COR-L47 (cell line): ENCODE data around the gene DTNB.

Experiments used
- DNase-seq: peaks from one replicate; lab custom pipeline; 2025; lab: John Stamatoyannopoulos, UW

The DTNB gene

DNA sequence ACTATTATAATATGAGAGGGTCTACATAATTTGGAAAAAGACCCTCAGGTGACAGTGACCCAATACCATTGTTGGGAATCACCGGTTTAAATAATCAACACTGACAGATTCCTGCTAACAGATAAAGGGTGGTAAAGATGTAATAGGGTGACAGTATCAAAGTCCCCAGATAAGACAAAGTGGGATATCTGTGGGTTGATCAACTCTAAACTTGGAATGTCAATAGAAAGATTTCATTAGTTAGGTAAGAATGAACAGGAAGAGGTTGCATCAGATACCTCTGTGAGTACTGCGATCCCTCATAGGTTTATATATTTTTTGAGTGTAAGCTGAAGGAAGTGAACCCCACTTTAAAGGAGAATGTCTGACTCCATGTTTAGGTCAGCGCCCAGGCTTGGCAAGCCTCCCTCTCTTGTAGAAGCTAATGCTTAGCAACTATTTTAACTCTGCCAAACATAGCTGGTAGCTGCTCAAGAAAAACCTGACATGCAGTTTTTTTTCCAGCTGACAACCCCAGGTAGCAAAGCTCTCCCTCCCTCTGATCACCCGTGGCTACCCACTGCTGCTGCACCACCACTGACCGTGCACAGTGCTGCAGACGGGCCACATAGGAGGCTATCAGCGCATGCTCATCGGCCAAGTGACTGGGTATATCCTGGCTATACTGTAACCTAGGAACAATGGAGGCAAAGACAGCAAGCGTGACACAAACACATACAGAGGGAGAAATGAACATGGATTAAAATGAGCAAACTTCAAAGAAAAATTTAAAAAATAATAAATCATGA is 218.4 kb downstream of the DTNB start:
- DNase-seq = no peak

DNA sequence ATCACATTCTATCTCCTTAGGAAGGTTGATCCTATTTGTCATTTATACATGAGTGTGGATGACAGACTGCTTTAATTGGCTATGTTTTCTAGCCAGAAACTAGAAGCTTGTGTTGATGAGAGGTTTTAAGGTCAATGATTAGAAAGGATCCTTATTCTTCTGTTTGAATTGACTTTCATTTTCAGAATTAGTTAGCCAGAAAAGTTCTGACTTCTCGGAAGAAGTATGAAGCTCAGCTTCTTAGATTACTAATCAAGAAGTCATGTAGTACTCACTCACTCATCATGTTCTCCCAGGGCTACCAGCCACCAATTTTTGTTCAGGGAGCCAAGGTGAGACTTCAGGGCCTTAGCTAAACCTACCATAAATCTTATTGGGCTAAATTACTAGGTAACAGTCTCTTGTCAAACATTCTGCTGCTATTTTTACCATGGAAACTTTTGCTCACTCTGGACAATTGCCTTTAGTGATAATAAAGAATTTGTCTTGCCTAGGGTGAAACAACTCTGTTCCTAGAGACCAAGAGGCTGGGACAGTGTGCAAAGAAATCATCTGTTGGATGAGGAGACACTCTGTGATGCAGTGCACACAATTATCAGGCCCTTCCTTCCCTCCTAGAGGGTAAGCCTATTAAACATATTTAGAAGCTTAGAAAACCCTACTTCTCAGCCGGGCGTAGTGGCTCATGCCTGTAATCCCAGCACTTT is 220.0 kb downstream of the DTNB start:
- DNase-seq = no peak

DNA sequence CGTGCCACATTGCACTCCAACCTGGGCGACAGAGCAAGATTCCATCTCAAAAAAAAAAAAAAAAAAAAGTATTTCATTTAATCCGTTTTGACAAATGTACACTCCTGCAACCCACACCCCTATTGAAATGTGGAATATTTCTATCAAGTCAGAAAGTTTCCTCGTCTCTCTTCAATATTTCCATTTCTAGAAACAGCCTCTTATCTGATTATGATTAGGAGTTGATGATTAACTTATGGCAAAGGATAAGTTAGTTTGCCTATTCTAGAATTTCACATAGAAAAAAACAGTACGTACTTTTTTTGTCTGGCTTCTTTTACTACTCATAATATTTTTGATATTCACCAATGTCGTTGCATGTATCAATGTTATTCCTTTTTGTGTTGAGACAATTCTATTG is 224.6 kb downstream of the DTNB start:
- DNase-seq = no peak

DNA sequence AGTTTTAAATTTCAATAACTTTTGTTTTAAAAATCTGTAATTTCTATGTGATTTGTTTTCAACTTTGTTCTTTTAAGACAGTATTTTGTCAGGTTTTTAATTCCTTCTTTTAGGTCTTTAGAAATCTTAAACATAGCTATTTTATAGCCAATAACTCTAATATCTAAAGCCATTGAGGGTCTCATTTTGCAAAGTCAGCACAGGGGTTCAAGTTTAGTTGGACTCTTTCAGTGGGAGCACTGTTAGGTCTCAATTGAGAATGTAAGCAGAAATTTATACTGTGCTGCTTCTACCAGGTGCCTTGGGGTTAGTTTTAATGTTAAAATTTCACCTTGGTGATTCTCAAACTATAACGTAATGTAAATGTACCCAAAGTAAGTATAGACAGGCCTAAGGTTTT is 226.4 kb downstream of the DTNB start:
- no peak for DNase-seq

DNA sequence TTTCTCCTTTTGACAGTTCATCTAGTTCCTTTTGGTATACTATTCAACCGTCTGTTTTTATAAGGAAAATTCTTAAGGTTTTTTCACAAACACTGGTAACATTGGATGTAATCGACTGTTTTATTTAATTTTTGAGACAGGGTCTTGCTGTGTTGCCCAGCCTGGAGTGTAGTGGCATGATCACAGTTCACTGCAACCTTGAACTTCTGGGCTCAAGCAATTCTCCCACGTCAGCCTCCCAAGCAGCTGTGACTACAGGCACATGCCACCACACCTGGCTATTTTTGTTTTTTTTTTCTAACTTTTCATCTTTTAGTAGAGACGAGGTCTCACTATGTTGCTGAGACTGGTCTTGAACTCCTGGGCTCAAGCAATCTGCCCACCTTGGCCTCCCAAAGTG is 227.3 kb downstream of the DTNB start:
- no peak for DNase-seq

DNA sequence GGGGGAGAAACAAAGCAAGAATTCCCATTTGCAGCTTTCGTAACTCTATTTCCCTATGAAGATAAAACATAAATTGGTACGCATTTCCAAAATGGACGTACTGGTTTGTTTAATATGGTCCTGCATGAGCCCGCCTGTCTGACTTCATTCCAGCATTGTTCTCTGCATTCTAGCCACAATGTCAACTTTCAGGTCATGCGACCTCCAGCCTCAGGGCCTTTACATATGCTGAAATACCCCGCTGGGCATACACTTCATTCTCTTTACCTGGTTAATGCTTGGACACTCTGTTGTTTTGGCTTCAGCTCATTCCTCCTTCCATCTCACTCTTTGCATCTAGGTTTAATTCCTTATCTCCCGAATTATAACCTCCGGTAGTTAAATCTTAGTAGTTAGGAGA is 227.9 kb downstream of the DTNB start:
- no peak for DNase-seq

DNA sequence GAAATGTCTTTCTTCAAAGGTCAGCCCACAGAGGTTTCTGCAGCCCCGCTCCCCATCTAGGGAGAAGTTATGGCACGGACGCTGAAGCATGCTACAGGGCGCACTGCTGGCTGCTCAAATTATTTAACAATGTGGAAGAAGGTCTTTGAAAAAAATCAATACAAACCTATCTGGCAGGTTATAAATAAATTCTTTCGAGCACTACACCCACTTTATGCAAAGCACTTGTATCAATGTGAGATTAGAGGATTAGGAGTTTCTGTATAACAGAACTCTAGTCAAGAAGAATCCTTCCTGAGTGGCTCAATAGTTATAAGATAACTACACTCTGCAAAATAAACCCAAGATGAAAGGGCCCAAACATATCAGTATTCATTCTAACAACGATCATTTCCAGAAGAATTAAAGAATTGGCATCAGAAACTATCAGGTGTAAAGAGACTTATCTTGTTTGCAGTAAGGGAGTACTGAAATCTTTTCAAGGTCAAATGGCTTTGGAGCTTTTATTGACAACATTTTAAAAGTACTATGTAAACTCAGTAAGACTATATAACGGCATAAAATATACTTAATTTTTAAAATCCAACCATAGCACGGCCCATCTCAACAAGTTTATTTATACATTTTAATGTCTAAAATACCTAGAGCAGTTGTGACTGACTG is 228.6 kb downstream of the DTNB start:
- DNase-seq = no peak

DNA sequence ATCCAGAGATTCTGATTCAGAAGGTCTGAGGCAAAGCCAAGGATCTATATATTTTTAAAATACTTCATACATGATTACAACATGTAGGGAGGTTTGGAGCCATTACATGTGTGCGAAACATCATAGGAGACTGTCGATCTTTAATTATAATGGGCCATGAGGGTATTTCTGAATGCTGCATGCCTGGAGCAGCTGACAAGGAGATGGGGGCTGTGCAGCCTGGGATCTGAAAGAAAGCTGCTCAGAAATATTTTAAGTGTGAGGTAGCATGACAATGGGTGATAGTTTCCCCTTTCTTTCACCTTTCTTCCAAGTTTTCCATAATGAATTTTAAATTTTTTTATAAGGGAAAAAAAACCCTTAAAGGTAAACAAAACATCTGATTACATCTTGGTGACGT is 229.6 kb downstream of the DTNB start:
- no peak for DNase-seq

DNA sequence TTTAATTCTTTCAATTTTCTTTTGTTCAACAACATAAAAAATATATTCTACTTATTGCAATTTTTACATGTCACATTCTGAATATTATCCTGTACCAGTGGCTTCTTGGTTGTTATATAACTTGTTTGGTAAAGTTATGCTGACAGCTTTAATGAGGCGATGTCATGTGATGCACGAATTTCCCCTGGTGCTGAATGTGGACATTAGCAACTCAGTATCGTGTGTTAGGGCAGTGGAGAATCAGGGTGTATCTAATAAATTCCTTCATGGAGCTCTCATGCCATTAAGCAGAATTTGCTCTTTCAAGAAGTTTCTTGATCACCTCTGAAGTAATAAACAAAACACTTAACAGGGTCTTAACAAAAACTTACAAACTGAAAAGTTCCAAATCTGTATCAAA is 232.0 kb downstream of the DTNB start:
- DNase-seq = no peak

DNA sequence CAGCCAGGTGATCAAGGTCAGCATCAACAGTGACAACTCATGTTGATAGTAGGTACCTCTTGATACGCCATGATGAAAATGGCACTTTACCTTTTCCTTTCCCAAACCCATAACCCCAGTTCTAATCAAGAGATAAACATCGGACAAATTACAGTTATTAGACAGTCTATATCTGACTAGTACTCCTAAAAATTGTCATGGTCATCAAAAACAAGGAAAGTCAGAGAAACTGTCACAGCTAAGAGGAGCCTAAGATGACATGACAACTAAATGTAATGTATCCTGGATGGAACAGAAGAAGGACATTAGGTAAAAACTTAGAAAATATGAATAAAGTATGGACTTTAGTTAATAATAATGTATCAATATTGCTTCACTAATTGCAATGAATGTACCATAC is 234.6 kb downstream of the DTNB start:
- DNase-seq = no peak

DNA sequence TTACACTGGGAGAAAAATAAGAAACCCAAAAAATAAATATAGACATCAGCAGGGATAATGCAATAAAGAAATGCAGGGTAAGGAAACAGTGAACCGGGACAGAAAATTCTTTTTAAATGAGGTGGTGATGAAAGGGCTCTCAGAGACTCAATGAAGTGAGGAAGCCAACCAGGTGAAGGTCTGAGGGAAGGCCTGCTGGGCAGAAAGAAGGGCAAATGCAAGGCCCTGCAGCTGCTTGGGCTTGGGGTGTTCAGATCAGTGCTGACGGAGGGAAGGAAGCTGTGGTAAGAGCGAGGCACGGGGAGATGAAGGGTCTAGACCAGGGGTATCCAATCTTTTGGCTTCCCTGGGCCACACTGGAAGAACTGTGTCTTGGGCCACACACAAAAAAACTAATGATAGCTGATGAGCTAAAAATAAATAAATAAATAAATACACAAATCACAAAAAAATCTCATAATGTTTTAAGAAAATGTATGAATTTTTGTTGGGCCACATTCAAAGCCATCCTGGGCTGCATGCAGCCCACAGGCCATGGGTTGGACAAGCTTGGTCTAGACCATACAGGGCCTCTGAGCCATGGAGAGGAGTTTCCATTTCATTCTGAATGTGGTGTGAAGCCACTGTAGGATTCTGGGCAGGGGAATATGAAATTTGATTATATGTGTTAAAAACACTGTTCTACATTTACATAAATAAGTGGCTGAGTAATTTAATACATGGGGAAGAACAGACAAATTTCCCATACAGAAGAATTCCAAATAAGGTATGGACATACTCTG is 235.3 kb downstream of the DTNB start:
- DNase-seq = no peak

DNA sequence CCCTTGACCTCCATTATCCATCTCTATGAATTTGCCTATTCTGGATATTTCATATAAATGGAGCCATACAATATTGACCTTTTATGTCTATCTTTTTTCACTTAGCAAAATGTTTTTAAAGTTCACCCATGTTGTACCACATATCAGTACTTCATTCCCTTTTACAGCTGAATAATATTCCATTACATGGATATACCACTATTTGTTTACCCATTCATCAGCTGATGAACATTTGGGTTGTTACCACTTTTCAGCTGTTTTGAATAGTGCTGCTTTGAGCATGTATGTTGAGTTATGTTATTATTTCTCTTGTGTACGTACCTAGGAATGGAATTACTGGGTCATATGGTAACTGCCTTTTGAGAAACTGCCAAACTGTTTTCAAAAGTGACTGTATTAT is 238.0 kb downstream of the DTNB start:
- DNase-seq = no peak

DNA sequence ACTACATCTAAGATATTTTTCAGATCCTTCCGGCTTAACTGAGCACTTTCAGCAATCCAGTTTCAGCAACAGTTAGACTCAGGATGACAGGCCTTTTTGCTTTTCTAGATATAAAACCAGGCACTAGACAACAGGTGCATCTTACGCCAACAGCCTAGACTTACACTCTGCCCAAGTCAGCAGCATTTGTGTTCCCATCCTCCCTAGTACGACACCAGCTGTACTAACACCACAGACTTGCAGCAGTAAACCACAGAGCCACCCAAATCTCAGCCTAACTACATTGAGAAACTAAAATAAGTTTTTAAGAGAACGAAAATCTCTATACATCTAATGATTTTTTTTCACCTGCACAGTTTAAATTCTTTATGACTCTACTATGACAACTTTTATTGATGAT is 241.8 kb downstream of the DTNB start:
- no peak for DNase-seq

DNA sequence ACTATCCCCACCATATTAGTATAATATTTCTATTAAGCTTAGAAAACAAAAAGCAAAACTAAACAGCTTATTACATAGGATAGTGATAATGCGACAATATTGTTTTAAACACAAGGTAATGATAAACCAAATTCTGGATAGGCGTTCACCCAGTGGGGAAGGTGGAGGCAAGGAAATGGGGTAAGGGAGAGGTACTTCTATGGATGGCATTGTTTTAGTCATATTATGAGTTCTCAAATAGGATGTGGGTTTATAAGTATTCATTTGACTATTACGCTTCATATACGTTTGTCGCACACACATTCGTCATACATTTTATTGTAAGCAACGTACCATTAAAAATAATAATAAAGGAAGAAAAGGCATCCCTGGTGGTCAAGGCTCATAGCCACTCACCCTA is 242.8 kb downstream of the DTNB start:
- no peak for DNase-seq

DNA sequence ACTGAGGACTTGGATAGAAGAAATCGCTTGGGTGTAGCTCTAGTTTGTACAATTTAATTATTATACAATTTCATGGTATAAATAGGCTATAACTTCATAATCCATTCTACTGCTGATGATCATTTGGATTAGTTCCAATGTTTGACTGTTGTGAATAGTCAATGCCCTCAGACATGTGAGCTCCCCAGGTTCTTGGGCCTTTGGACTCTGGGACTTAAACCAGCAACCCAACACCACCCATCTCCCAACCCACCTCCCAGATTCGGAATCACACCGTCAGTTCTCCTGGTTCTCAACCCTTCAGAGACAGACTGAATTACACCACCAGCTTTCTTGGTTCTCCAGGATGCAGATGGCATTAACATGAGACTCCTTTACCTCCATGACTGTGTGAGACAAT is 247.1 kb downstream of the DTNB start:
- no peak for DNase-seq

DNA sequence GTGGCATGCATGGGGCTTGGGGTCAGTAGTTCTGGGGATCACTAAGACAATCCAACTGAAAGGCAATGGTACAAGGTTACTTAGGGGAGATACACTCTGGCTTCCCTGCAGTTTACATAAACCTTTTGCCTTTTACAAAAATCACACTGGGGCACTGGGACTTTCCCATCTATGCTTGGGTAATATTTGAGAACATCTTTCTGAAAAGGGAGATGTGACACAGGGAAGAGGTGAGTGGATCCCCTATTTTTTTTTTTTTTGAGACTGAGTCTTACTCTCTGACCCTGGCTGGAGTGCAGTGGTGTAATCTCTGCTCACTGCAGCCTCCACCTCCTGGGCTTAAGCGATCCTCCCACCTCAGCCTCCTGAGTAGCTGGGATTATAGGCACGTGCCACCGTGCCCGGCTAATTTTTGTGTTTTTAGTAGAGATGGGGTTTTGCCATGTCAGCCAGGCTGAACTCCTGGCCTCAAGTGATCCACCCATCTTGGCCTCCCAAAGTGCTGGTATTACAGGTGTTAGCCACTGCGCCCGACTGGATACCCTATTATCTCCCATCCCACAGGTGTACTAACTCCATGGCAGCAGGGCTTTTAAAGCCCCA is 248.8 kb downstream of the DTNB start:
- DNase-seq = no peak

DNA sequence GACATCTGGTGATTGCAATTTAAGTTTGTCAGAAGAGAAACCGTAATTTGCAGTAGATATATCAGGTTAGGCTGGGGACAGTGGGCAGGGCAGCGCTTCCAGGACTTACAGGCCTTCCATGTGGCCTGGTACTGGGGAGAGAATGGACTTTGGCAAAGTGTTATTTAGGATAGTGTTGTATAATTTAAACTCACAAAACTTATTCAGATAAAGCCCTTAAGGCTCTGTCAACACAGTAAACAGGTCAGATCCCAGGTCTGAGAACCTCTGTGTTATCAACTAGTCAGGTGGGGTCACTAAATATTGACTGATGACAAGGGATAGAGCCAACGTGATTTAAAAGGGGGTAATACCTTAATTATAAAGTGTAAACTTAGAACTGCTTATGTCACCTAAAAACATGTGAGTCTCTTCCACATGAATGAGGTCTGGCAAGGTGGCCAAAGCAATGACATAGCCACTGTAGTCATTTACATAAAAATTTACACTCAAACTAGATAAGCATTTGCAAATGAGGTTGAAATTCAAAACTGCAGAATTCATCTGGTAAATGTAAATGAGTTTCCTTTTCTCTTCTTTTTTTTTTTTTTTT is 251.5 kb downstream of the DTNB start:
- no peak for DNase-seq

DNA sequence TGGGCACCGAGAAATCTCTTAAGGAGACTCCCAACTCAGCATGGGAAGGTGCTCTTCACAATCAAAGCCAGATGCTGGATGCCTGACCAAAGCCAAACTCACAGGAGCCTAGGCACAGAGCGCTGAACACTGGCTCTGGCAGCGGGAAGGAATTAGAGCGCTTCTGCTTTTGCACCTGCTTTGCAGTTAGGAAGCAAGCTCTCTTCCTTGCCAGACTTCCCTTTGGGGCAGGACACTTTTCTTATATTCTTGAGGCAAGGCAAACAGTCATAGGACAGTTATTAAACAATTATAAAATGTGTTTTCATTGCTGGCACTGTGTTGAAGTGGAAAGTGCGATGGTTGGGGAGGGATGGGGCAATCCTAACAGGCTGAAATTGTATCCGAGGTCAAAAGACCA is 252.1 kb downstream of the DTNB start:
- DNase-seq = no peak

DNA sequence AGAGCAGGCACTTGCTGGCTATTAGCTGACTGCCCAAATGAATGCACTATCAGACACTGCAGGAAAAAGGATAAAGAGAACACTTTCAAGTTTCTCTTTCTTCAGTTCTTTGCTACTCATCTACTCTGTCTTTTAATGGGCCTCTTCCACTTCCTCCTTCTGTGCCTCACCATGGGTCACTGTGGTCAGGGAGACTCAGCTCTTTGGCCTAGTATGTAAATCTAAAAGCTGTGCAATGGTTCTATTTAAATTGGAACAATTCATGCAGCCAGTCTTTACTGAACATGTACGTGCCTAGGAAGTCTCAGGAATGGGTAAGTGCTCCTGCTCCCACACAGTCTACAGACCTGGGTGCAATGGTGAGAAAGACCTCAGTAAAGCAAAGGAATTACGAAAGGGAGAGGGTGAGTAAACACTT is 252.5 kb downstream of the DTNB start:
- no peak for DNase-seq

DNA sequence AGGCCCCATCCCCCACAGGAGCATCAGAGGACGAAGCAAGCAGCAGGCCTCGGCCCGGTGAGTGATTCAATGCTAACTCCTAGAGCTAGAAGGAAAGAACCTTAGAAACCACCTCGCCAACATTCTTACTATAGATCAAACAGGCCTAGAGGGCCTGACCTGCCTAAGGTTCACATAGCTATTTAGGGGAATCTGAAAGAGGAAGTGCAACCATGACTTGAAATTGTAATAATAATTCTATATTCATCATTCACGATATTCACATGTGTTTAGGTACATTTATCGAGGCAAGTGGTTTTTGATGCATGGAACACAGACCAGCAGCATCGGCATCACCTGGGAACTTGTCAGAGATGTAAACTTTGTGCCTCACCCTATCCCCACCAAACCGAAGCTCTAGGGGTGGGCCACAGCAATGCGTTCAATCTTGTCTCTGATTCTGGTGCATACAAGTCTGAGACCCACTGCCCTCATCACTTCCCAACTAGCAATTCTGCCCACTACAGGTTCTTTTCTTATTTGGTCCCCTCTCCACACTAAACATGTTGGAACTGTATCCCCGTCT is 253.6 kb downstream of the DTNB start:
- DNase-seq = no peak

DNA sequence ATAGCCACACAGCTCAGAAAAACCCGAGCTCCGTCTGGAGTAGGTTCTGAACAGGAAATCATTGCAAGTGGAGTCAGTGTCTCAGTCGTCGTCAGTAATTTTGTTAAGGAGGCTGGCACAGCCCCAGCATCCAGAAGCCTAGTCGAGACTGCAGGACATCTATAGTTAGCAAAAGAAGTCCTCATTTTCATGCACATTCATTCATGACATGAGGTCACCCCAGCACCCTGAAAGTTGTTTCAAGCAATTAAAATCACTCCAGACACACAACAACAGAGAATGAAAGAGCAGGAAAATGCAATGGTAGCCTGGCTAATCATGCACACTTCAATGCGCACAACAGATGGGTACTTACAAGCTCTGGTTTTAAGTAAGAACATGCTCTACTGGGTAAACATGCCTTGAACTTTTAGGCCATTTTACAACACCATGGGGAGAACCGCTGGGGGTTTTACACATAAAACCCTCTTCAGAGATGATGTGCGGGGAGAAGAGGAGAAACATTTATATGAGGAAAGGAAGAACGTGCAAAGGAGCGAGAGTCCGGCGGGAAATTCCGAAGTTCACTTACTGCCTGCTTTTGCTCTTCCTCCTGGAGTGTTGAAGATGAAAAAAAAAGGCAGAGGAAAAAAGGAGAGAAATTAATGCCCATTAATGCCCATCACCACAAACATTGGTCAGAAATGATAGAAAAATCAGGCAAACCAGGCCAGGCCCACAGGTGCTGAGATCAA is 254.3 kb downstream of the DTNB start:
- DNase-seq = no peak
